ENCODE results near the gene CCBE1. TPM values are rescaled to one million over a fixed set of nuclear protein-coding genes. Genes with fewer than 3 reads are reported as not detected.

Gene CCBE1
- total RNA-seq, 1 donor from 2014 or later, result 6.4 TPM

- Histone ChIP-seq H3K4me2 (no peak overlapping the region), H4K20me1 (ENCODE audit: low read depth) (no peaks in the 10 kb centered on the region), H3K4me3 (no peak overlapping the region), H3K36me3 (no peaks in the 10 kb centered on the region), H3K4me1 (peaks cover 6% of the 10 kb centered on the region), H3K27ac (no peak overlapping the region), H3K79me2 (ENCODE audit: low read depth) (no peaks in the 10 kb centered on the region), H3K9ac (no peak overlapping the region), H3K9me3 (ENCODE audit: low read depth) (no peaks in the 10 kb centered on the region), H3K27me3 (no peaks in the 10 kb centered on the region), H3F3A (ENCODE audit: low read depth) (no peaks in the 10 kb centered on the region), H2AFZ (replicated peaks) (no peak overlapping the region)
- H3K36me3 Mint-ChIP-seq, result no peaks in the 10 kb centered on the region
- TF ChIP-seq CTCF (IDR thresholded peaks at IDR 0.05) (peak; percentile 71), EZH2phosphoT487 (IDR thresholded peaks at IDR 0.05) (no peak)
- peaks cover 10% of the 10 kb centered on the region for H3K27me3 Mint-ChIP-seq (ENCODE audit: insufficient read depth, low read depth)
- no peak overlapping the region for H3K4me3 Mint-ChIP-seq
- peak; percentile 22 for DNase-seq (ENCODE audit: low spot score)
- no peak overlapping the region for H3K27ac Mint-ChIP-seq
- H3K9me3 Mint-ChIP-seq, result no peaks in the 10 kb centered on the region
- peaks cover 28% of the 10 kb centered on the region for H3K4me1 Mint-ChIP-seq
These were observed 237.7 kb downstream of the CCBE1 start for GRCh38 chr18:59459369-59460071.

- Histone ChIP-seq H3K27me3 (no peaks in the 10 kb centered on the region), H2AFZ (replicated peaks) (no peak overlapping the region), H3K9ac (no peak overlapping the region), H3K36me3 (no peaks in the 10 kb centered on the region), H3K4me1 (peaks cover 6% of the 10 kb centered on the region), H4K20me1 (ENCODE audit: low read depth) (no peaks in the 10 kb centered on the region), H3K9me3 (ENCODE audit: low read depth) (no peaks in the 10 kb centered on the region), H3K4me3 (no peak overlapping the region), H3F3A (ENCODE audit: low read depth) (no peaks in the 10 kb centered on the region), H3K4me2 (no peak overlapping the region), H3K79me2 (ENCODE audit: low read depth) (no peaks in the 10 kb centered on the region), H3K27ac (no peak overlapping the region)
- Mint-ChIP-seq H3K4me1 (peaks cover 29% of the 10 kb centered on the region), H3K27me3 (ENCODE audit: insufficient read depth, low read depth) (peaks cover 13% of the 10 kb centered on the region), H3K36me3 (no peaks in the 10 kb centered on the region), H3K9me3 (no peaks in the 10 kb centered on the region), H3K4me3 (no peak overlapping the region), H3K27ac (no peak overlapping the region)
- no peak for DNase-seq (ENCODE audit: low spot score)
- no peak for TF ChIP-seq CTCF (IDR thresholded peaks at IDR 0.05)
- TF ChIP-seq EZH2 (IDR thresholded peaks at IDR 0.05), result no peak
- TF ChIP-seq EZH2phosphoT487 (IDR thresholded peaks at IDR 0.05), result no peak
These were observed 238.6 kb downstream of the CCBE1 start for GRCh38 chr18:59458575-59458974.

- Mint-ChIP-seq H3K4me3 (no peak overlapping the region), H3K27ac (no peak overlapping the region), H3K9me3 (no peaks in the 10 kb centered on the region), H3K27me3 (ENCODE audit: insufficient read depth, low read depth) (peaks cover 16% of the 10 kb centered on the region), H3K4me1 (peaks cover 30% of the 10 kb centered on the region), H3K36me3 (no peaks in the 10 kb centered on the region)
- no peak overlapping the region for H3K27ac ChIP-seq
- no peak overlapping the region for H3K9ac ChIP-seq
- H3K79me2 ChIP-seq (ENCODE audit: low read depth), result no peaks in the 10 kb centered on the region
- no peaks in the 10 kb centered on the region for H4K20me1 ChIP-seq (ENCODE audit: low read depth)
- DNase-seq (ENCODE audit: low spot score), result no peak
- H3K36me3 ChIP-seq, result no peaks in the 10 kb centered on the region
- no peaks in the 10 kb centered on the region for H3K9me3 ChIP-seq (ENCODE audit: low read depth)
- H3K4me2 ChIP-seq, result no peak overlapping the region
- H3K27me3 ChIP-seq, result no peaks in the 10 kb centered on the region
- H2AFZ ChIP-seq (replicated peaks), result no peak overlapping the region
- peaks cover 6% of the 10 kb centered on the region for H3K4me1 ChIP-seq
- H3F3A ChIP-seq (ENCODE audit: low read depth), result no peaks in the 10 kb centered on the region
- no peak for TF ChIP-seq CTCF (IDR thresholded peaks at IDR 0.05)
- no peak for TF ChIP-seq EZH2 (IDR thresholded peaks at IDR 0.05)
- no peak for TF ChIP-seq EZH2phosphoT487 (IDR thresholded peaks at IDR 0.05)
- no peak overlapping the region for H3K4me3 ChIP-seq
These were observed 240.6 kb downstream of the CCBE1 start for GRCh38 chr18:59456657-59457056.

Measured in neural progenitor cell (in vitro differentiated cells).